Rectal smooth muscle tissue (tissue), 1 donor: ENCODE measurements around the gene JMJD4.
A peak's percentile ranks its signal among the peaks of the same experiment; 100 is the strongest.

ENCODE experiments used
- H3K27ac ChIP-seq: one replicate; pipeline ENCODE4 v1.7.0; 2013; ENCODE audit warnings: low read depth, low read length, inconsistent platforms
- H3K27me3 ChIP-seq: one replicate; pipeline ENCODE4 v1.7.0; 2013; ENCODE audit warnings: low read length; ENCODE audit not compliant: control insufficient read depth, insufficient read depth
- H3K36me3 ChIP-seq: one replicate; pipeline ENCODE4 v1.7.0; 2013; ENCODE audit warnings: low read length; ENCODE audit not compliant: control insufficient read depth, insufficient read depth
- H3K4me1 ChIP-seq: one replicate; pipeline ENCODE4 v1.7.0; 2013; ENCODE audit warnings: low read length; ENCODE audit not compliant: control insufficient read depth, insufficient read depth
- H3K4me3 ChIP-seq: one replicate; pipeline ENCODE4 v1.7.0; 2013; ENCODE audit warnings: low read length
- H3K9ac ChIP-seq: one replicate; pipeline ENCODE4 v1.7.0; 2013; ENCODE audit warnings: low read length

Gene JMJD4

GRCh38 chr1:227731696-227732585 lies 3.2 kb downstream of the JMJD4 start:
- no peaks in the 10 kb centered on the region for H3K27me3 ChIP-seq
- no peak overlapping the region for H3K9ac ChIP-seq
- peaks cover 19% of the 10 kb centered on the region for H3K36me3 ChIP-seq
- H3K4me1 ChIP-seq, result peaks cover 16% of the 10 kb centered on the region
- no peak overlapping the region for H3K27ac ChIP-seq
- no peak overlapping the region for H3K4me3 ChIP-seq

DNA sequence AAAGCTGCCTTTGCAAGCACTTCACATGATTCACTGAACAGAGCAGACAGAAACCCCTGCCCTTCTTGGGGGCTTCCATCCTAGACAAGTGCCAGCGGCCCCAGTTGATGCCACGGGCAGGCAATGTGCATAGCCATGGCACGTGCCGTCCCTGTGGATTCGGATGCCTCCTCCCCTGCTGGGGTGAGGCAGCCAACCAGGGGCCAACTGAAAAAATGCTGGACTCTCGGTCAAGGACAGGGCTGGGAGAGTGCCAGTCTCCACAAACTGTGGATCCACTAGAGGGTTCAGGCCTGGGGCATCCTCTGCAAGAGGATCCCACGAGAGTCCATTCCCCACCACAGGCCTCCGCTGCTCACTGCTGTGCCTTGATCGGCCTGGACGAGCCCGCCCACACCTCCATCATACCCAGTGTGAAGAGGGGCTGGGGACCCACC lies 3.8 kb downstream of the JMJD4 start:
- Histone ChIP-seq H3K36me3 (peaks cover 19% of the 10 kb centered on the region), H3K27ac (no peak overlapping the region), H3K4me3 (no peak overlapping the region), H3K27me3 (no peaks in the 10 kb centered on the region), H3K4me1 (peaks cover 16% of the 10 kb centered on the region), H3K9ac (no peak overlapping the region)

DNA sequence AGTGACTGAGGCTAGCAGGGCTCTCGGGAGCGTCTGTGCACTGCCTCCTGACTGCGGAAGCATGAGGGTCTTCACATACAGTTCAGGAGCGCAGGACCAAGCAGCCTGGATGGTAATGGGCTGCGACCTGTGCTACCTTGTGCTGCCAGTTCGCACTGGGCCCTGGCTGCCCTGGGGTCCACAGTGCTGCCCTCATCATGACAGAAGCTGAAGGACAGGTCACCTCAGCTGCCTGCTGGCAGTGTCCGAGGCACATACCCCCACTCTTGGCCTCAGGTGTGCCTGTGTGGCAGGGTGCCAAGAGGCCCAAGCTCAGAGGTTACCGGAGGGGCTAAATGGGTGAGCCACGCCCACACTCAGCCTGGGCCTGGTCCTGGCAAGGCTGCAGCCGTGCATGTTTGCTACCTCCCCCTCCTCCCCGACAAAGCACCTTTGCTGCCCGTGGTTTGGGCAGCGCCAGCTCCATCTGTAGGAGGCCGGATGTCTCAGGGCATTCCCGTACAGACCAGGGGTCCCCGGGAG lies 4.4 kb downstream of the JMJD4 start:
- Histone ChIP-seq H3K27me3 (no peaks in the 10 kb centered on the region), H3K36me3 (peaks cover 19% of the 10 kb centered on the region), H3K4me3 (no peak overlapping the region), H3K4me1 (peaks cover 14% of the 10 kb centered on the region), H3K27ac (peak overlapping the region; percentile 41), H3K9ac (no peak overlapping the region)

DNA sequence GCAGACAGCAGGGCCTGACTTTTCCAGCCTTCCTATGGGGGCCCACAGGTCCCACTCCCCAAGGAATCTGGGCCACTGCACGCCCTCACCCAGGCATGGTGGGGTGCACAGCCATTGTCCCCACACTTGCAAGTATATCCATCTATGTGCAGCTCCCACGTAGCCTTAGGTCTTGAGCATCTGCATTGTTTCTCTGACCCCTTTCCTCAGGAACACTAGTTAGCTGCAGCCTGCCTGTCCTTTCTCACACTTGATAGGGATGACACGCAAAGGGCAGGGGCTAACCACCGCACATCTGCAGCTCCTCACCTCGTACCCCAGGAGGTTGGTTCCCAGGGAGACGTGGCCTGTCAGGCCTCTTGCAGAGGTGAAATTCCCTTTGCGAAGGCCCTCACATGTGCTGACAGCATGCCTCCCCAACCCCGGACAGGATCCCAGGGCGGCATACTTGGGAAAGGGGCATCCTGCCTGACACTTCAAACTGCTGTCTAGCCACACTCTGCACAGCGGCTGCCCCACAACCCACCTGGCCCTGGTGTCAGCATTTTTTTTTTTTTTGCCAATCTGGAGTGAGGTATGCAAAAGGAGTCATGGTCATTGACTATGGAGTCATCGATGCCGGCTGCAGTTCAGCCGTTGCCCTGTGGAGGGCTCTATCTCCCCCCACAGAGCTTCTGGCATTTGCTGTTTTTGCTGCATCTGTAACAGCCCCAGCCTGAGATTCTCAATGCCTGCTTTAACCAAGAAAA lies 5.0 kb downstream of the JMJD4 start:
- Histone ChIP-seq H3K4me1 (peaks cover 14% of the 10 kb centered on the region), H3K36me3 (peaks cover 19% of the 10 kb centered on the region), H3K27me3 (no peaks in the 10 kb centered on the region), H3K4me3 (no peak overlapping the region), H3K9ac (no peak overlapping the region), H3K27ac (peak overlapping the region; percentile 41)

DNA sequence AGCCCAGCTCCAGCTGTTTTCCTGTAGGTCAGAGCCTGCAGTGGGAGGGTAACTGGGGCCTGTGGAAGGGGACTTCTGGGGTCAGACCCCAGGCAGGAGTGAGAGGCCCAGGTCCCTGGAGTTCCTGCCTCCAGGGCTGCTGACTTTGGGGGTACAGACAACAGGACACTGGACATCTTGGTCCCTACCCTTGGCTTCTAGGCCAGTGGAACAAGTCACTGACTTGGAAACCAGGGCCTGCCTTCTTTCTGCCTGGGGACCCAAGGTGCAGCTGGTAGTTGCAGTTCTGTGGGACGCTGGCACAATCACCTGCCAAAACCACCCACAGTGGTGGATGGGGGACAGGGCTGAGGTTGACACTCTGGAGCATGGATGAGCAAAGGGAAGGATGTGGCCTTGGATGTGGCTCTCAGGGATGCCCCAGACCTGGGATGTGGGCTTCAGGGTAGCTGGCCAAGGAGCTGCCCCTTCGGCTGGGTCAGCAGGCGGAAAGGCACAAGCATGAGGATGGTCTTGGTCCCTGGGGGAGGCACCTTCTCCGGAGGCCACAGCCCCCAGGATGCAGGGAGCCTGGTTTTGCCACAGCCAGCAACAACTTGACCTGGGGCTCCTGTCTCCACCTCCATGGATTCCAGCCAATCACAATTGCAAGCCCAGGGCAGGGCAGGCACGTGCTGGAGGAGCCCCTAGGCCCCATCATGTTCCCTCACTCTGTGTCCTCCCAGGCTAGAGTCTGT lies 5.8 kb downstream of the JMJD4 start:
- Histone ChIP-seq H3K36me3 (peaks cover 19% of the 10 kb centered on the region), H3K27me3 (no peaks in the 10 kb centered on the region), H3K4me1 (peaks cover 11% of the 10 kb centered on the region), H3K4me3 (peak overlapping the region; percentile 90), H3K27ac (peak overlapping the region; percentile 38), H3K9ac (no peak overlapping the region)

- Histone ChIP-seq H3K4me3 (peak overlapping the region; percentile 90), H3K4me1 (peaks cover 8% of the 10 kb centered on the region), H3K27ac (peak overlapping the region; percentile 38), H3K9ac (no peak overlapping the region), H3K36me3 (peaks cover 19% of the 10 kb centered on the region), H3K27me3 (no peaks in the 10 kb centered on the region)
These were observed 6.3 kb downstream of the JMJD4 start for GRCh38 chr1:227728892-227729143.

DNA sequence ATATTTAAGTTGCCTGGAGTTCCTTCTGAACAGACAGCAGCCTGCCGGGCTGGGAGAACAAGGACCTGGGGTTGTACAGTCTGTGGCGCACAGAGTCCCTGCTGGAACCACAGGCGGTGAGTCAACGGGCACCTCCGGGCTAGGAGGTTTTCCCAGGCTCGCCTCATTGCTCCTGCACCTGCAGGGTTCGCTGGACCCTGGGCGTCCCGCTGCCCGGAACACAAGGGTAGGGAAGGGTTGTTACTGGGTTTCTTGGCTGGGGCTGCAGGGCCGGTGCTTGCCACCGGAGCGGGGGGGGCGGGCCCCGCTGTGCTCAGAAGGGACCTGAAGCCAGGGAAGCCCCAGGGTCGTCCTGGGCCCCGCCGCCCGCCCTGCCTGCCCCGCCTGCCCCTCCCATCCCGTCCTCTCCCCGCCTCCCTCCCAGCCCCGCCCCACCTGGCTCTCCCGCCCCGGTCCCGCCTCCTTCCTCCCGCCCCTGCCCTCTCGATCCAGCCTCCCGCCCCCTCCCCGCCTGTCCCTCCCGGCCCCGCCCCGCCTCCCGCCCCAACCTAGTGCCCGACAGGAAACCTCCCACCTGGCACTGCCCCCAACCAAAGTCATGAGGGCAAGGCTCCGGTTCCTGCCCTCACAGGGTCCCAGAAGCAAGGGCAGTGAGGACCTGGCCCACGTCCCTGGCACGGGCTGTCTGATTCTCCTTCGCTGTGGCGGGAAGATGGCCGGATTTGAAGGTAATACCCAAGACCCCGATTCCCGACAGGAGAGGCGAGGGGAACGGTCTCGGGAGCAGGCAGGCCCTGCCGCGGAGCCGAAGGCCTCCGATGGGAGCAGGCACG lies 6.8 kb downstream of the JMJD4 start:
- no peaks in the 10 kb centered on the region for H3K27me3 ChIP-seq
- H3K4me1 ChIP-seq, result peaks cover 6% of the 10 kb centered on the region
- H3K9ac ChIP-seq, result no peak overlapping the region
- peak overlapping the region; percentile 90 for H3K4me3 ChIP-seq
- H3K27ac ChIP-seq, result peak overlapping the region; percentile 38
- H3K36me3 ChIP-seq, result peaks cover 16% of the 10 kb centered on the region

DNA sequence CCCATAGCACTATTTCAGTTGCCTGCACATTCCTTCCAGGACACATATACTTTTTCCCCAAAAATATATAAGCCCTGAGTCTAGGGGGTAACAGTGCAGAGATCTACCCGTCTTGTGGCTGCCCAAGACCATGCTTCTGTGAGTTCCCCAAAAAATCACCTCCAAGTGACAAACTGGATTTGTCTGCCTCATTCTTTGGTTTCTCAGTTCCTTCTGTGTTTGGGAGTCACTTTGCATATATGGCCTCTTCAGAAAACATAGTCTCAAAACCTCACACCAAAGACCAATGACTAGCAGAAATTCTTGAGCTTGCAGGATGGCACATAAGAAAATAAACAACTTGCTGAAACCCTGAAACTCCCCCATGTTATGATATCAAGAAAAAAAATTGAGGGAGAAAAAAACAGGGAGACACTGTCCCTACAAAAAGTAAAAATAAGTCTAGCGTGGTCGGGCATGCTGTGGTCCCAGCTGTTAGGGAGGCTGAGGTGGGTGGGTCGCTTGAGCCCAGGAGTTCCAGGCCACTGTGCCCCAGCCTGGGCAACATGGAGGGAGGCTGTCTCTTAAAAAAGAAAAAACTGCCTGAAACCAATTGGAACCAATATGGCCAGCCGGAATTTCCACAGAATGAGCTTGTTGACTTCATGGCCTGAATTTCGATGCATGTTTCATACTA lies 8.0 kb downstream of the JMJD4 start:
- Histone ChIP-seq H3K36me3 (peaks cover 5% of the 10 kb centered on the region), H3K4me3 (no peak overlapping the region), H3K27me3 (no peaks in the 10 kb centered on the region), H3K27ac (no peak overlapping the region), H3K4me1 (peaks cover 6% of the 10 kb centered on the region), H3K9ac (no peak overlapping the region)

GRCh38 chr1:227726318-227726717 lies 8.8 kb downstream of the JMJD4 start:
- H3K4me3 ChIP-seq, result no peak overlapping the region

DNA sequence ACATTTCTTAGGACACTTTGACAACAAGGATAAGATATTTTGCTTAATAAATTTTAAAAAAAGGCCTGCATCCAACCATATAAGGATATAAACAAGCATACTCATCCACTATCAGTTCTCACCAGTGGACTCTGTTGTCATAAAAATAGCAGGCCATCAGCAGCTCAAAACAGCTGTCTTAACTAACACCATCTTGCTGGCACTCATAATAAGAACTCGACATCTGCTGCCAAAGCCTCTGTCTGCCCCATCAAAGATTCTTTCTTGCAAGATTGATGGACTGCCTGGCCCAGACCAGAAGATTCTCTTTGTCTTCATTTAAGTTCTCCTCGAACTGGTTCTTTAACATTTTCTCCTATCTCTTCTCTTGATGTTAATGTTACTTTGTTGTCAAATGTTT lies 10.1 kb downstream of the JMJD4 start:
- H3K4me1 ChIP-seq, result peaks cover 6% of the 10 kb centered on the region
- H3K36me3 ChIP-seq, result no peaks in the 10 kb centered on the region
- H3K9ac ChIP-seq, result no peak overlapping the region
- H3K4me3 ChIP-seq, result no peak overlapping the region
- no peak overlapping the region for H3K27ac ChIP-seq
- no peaks in the 10 kb centered on the region for H3K27me3 ChIP-seq

More at GRCh38 chr1:227726318-227726717, 8.8 kb downstream of the JMJD4 start:
- Histone ChIP-seq H3K36me3 (peaks cover 1% of the 10 kb centered on the region), H3K27me3 (no peaks in the 10 kb centered on the region), H3K27ac (no peak overlapping the region), H3K9ac (no peak overlapping the region), H3K4me1 (peaks cover 6% of the 10 kb centered on the region)

GRCh38 chr1:227723474-227723873 lies 11.6 kb downstream of the JMJD4 start:
- Histone ChIP-seq H3K4me1 (peaks cover 3% of the 10 kb centered on the region), H3K36me3 (no peaks in the 10 kb centered on the region), H3K27me3 (no peaks in the 10 kb centered on the region), H3K9ac (no peak overlapping the region), H3K4me3 (no peak overlapping the region), H3K27ac (no peak overlapping the region)
